Right forelimb (tissue), 1 donor: ENCODE data around the gene NEDD4.
A peak's percentile ranks its signal among the peaks of the same experiment; 100 is the strongest.
"Not testable (repeated sequence)": the region's sequence is repeated elsewhere in the genome, so short reads cannot be mapped to it uniquely, and the experiment has no call there.

Source experiments
- DNase-seq: peaks from one replicate; pipeline ENCODE4 v3.0.0-alpha.2; 2018

Gene NEDD4

GRCh38 chr15:55993111-55993803, at the start of gene NEDD4:
Gene NEDD4, minus strand, starts transcription at chr15:55993612. Its CDS starts 57 bp downstream, at chr15:55993555.
- DNase-seq, result peak; percentile 91

DNA sequence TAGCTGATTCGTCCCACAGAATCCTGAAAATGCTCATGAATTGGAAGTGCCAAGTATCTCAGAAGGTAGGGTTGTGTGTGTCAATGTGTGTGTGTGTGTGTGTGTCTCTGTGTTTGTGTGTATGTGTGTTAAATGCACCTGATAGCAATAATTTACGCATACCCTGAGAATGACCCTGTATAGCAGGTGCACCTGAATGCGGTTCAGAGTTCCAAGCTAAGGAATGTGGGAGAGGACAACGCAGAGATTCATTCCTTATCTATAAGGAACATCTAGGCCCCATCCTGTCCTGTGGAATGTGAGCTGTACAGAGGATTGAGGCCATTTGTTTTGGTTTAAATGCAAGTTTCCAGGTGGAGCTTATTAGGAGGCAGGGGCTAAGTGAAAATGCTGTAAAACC, 49.1 kb upstream of the NEDD4 start:
- no peak for DNase-seq

- no peak for DNase-seq
These were observed 48.6 kb upstream of the NEDD4 start for GRCh38 chr15:56042031-56042430.

DNA sequence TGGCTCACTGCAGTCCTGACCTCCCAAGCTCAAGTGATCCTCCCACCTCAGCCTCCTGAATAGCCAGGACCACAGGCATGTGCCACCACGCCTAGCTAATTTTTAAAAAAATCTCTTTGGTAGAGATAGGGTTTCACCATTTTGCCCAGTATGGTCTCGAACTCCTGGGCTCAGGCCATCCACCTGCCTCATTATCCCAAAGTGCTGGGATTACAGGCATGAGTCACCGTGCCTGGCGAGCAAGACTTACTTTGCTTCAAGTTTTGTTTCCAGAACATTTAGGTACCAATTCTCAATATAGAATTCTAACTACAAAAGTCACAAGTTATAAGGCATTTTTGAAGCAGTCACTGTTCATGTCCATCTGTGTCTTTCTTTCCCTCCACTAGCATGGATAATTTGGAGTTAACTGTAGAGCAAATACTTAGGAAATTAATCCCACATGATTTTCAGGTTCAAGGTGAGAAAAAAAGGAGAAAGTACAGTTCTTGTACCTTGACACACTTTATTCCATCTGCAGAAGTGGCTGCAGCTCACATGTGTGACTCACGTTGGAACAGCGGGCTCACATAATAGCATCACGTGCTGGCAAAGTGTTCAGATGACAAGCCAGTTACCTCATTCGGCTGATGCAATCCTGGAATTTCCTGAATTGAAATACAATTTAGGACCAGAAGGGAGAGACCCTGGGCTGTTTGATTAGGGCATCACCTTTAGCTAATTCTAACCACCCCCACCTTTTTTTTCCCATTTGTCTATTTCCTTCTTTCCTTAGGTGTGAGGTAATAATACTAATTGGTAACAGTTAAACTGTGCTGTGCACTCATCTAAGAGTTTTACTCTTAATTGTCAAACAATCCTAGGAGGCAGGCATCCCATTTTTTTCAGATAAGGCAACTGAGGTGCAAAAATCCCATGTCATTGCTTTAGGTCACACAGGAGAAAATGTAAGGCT, 46.9 kb upstream of the NEDD4 start:
- peak; percentile 56 for DNase-seq

GRCh38 chr15:56038707-56039106, 45.3 kb upstream of the NEDD4 start:
- no peak for DNase-seq

DNA sequence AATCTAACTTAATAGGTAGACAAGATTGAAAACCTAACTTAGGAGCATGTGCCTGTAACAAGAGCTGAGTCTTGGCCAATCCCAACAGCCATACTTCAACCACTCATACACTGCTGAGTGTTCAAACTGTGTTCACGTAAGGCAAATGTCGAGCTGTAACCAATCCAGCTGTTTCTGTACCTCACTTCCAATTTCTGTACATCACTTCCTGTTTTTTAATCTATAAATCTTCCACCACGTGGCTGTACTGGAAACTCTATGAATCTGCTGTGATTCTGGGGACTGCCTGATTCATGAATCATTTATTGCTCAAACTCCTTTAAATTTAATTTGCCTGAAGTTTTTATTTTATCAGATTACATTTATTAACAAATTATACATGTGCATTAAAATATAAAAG, 44.6 kb upstream of the NEDD4 start:
- DNase-seq, result no peak

DNA sequence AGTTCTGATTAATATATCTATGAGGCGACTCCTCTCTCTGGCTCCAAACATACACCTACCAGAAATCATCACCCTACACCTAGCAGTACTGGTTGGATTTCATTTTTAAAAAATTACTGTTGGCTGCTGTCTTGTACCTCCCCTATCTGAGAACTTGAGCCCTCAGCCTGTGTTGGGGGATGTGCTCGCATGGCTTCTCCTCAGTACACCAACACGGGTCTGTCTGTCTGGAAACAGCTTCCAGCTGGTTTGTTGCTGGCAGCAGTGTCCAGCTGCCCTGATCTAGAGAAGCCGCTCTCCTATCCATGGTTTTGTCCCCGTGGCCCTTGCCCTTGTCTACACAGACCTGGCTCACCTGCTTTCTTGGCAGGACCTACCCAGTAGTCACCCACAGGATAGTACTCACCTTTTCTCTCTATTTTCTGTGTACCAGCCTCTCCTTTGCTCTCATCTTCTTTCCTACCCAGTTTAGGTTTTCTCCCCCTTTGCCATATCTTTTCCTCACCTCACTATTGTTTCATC, 43.2 kb upstream of the NEDD4 start:
- DNase-seq, result no peak

GRCh38 chr15:56035166-56035565, 41.8 kb upstream of the NEDD4 start:
- DNase-seq, result no peak

GRCh38 chr15:56034514-56034913, 41.1 kb upstream of the NEDD4 start:
- DNase-seq, result no peak

DNA sequence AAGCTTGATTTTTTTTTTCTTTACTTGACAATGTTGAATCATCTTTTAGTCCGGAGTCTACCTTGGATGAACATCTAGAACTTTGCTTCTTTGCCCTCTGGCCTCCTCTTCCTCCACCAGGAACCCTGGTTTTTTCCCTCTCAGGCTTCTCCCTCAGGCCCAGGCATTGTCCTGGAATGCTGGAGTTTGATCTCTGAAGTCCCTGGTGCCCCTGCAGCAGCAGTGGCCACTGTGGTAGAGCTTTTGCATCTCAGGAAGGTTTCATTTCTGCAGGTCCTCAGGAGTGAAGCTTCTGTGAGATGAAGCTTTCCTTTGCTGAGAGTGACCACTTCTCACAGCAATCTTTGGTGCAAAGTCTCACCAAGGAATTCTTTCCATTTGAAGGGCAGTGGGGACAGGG, 39.0 kb upstream of the NEDD4 start:
- DNase-seq, result no peak

DNA sequence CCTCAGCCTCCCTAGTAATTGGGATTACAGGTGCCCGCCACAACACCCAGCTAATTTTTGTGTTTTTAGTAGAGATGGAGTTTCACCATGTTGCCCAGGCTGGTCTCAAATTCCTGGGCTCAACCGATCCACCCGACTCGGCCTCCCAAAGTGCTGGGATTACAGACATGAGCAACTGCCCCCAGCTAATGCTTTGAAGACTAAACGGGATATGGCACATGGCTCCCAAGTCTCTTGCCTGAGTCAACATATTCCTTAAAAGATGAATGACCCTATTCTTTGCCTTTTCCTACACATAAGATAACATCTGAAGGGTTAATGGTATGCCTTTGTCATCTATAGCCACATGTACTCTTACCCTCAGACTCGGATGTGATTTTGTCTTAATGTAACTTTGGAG, 38.4 kb upstream of the NEDD4 start:
- no peak for DNase-seq

- DNase-seq, result no peak
These were observed 38.0 kb upstream of the NEDD4 start for GRCh38 chr15:56031402-56031801.

DNA sequence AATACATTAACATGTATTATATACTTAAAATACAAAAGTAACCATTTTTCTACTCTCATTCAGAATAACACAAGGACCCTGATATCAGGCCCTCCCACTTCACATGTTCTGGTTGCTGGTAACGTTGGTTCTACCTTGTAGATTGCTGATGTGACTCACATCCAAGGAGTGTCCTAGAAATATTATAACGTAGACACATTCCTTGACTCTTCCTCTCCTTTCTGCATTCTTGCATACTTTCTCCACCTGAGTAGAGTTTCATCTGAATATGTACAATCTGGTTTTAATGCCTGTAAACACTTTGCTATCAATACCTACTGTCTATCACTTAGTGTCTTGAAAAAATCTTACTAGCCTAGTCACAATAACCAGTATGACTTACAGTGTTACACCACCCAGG, 35.0 kb upstream of the NEDD4 start:
- no peak for DNase-seq

DNA sequence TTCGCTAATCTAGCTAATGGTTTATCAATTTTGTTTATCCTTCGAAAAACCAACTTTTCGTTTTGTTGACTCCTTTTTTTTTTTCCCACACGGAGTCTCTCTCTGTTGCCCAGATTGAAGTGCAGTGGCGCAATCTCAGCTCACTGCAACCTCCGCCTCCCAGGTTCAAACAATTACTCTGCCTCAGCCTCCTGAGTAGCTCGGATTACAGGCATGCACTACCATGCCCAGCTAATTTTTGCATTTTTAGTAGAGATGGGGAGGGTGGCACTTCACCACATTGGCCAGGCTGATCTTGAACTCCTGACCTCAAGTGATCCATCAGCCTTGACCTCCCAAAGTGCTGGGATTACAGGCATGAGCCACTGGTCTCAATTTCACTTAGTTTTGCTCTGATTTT, 29.7 kb upstream of the NEDD4 start:
- DNase-seq, result not testable (repeated sequence)

DNA sequence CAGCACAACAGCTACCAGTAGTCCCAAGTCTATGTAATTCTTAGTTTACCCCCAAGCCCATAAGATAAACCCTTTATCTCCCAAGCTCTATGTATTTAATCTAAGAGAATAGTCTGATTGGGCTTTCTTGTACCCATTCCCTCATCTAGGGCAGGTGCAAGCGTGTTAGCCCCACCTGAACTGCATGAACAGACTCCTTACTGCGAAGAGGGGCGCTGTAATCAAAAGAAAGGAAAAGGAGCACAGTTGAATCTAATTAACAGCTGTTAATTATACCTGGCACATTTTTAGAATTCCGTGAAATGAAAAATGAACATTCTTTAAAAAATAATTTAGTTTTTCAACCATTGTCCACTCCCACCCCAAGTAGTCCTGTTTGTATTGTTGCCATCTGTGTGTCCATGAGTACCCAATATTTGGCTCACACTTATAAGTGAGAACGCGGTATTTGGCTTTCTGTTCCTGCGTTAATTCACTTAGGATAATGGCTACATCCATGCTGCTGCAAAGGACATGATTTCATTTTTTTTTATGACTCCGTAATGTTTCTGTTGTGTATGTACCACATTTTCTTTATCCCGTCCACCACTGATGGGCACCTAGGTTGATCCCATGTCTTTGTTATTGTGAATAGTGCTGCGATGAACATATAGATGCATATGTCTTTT, 26.5 kb upstream of the NEDD4 start:
- DNase-seq, result no peak

- no peak for DNase-seq
These were observed 25.8 kb upstream of the NEDD4 start for GRCh38 chr15:56019060-56019793.

DNA sequence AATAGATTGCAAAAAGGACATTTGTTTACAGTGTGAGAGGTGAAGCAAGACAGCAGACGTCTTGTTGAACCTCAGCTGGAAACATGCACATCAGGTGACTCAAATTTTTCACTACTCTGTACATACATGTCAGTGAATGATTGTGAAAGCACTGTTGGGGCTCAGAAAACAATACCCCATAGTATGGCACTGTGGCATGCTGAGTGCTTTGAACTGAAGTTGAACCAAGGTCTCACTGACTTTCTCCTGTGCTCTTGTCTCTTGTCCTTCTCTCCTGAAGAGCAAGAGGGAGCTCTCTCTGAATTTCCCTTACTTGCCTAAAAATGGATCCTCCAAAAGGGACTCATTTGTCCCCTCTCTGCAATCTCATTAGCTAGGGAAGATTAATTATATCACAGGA, 24.5 kb upstream of the NEDD4 start:
- no peak for DNase-seq

GRCh38 chr15:56017511-56017910, 24.1 kb upstream of the NEDD4 start:
- DNase-seq, result no peak

GRCh38 chr15:56016281-56016680, 22.9 kb upstream of the NEDD4 start:
- DNase-seq, result no peak

DNA sequence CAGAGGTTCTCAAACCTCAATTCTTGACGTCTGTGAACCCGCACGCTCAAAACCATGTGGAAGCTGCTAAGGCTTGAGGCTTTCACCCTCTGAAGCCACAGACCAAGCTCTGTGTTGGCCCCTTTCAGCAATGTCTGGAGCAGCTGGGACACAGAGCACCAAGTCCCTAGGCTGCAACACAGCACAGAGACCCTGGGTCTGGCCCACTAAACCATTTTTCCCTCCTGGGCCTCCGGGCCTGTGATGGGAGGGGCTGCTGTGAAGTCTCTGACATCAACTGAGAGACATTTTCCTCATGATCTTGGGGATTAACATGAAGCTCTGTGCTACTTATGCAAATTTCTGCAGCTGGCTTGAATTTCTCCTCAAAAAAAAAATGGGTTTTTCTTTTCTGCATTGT, 21.3 kb upstream of the NEDD4 start:
- no peak for DNase-seq

GRCh38 chr15:56007053-56007452, 13.6 kb upstream of the NEDD4 start:
- not testable (repeated sequence) for DNase-seq

GRCh38 chr15:56006371-56006770, 13.0 kb upstream of the NEDD4 start:
- DNase-seq, result not testable (repeated sequence)

GRCh38 chr15:56004281-56004680, 10.9 kb upstream of the NEDD4 start:
- not testable (repeated sequence) for DNase-seq
